K562 (cell line): Measurements from ENCODE around the gene PPP4C. TPM values are rescaled to one million over a fixed set of nuclear protein-coding genes. Genes with fewer than 3 reads are reported as not detected.

Experiments
- ATAC-seq: fragments of 200-7000 bp; cut with Tn5 transposase; 3 replicates; pipeline ENCODE4 v1.9.1; 2020; ENCODE audit warnings: moderate library complexity
- BruUV-seq: library from RNA; stranded (reverse); fragments of 400-500 nt; replicated peaks from 2 replicates; lab custom pipeline; 2021; lab: Mats Ljungman, UMichigan
- CTCF ChIA-PET: fragments of 300-600 bp; formaldehyde crosslinking; extraction: SDS; loops from one replicate; lab custom pipeline; 2021; ENCODE audit warnings: low intra/inter-chr PET ratio; lab: Yijun Ruan, JAX
- POLR2A ChIA-PET: fragments of 300-600, 350-650 bp; sonication (Branson Sonifier 250); formaldehyde crosslinking; extraction: SDS; loops from one replicate; lab custom pipeline; 2021; ENCODE audit warnings: antibody characterized with exemption, inconsistent platforms; lab: Yijun Ruan, JAX
- DNase-seq, 4 experiments: peaks; one replicate each; pipeline versions ENCODE4 v3.0.0 to v3.0.0-alpha.2; 2011 to 2018; ENCODE audit warnings: low spot score in 3 of 4, mixed read lengths in 3 of 4; ENCODE audit errors: extremely low read depth in 1 of 4
- FAIRE-seq: peaks from 2 replicates; lab custom pipeline; 2011; peaks lifted over from hg19 to GRCh38; lab: Jason Lieb, UNC
- H2AFZ ChIP-seq: 2 replicates; pipeline ENCODE4 v1.6.0; 2011; ENCODE audit warnings: low read depth, low read length, control low read depth, inconsistent platforms
- H3K27ac ChIP-seq: fragments of 200-600 bp; 3 replicates; pipeline ENCODE4 v1.8.0; 2011; ENCODE audit warnings: low read depth, mild to moderate bottlenecking, control low read depth, inconsistent platforms, low read length, moderate library complexity, mixed read lengths; ENCODE audit errors: extremely low read depth
- H3K27me3 ChIP-seq, 2 experiments: fragments of 300-600 bp in 1 of 2; 2 replicates in 1 of 2; 3 replicates in 1 of 2; pipeline versions ENCODE4 v1.6.0 to v1.8.0; 2011; ENCODE audit warnings: inconsistent platforms in 2 of 2, low read length in 2 of 2, mild to moderate bottlenecking in 1 of 2, mixed read lengths in 1 of 2, moderate library complexity in 1 of 2; ENCODE audit not compliant: control insufficient read depth in 2 of 2, insufficient read depth in 2 of 2
- H3K36me3 ChIP-seq: fragments of 300-600 bp; 3 replicates; pipeline ENCODE4 v1.8.0; 2011; ENCODE audit warnings: mild to moderate bottlenecking, low read length, inconsistent platforms; ENCODE audit not compliant: control insufficient read depth, insufficient read depth
- H3K4me1 ChIP-seq, 2 experiments: fragments of 200-600 bp in 1 of 2; replicated peaks in 1 of 2; 2 replicates in 1 of 2; 3 replicates in 1 of 2; pipeline versions ENCODE4 v1.5.1 to v1.8.0; 2011; ENCODE audit warnings: inconsistent platforms in 2 of 2, low read length in 2 of 2, mild to moderate bottlenecking in 1 of 2, mixed read lengths in 1 of 2, moderate library complexity in 1 of 2; ENCODE audit not compliant: control insufficient read depth in 2 of 2, insufficient read depth in 2 of 2
- H3K4me2 ChIP-seq: 2 replicates; pipeline ENCODE4 v1.6.1; 2011; ENCODE audit warnings: low read length, control low read depth, inconsistent platforms, mixed read lengths; ENCODE audit not compliant: insufficient read depth
- H3K4me3 ChIP-seq: fragments of 200-600 bp; sonication (generic), shearing (Covaris generic); 2 replicates; pipeline ENCODE4 v1.5.1; 2016; ENCODE audit warnings: control low read depth, inconsistent platforms
- H3K79me2 ChIP-seq: fragments of 200-600 bp; 3 replicates; pipeline ENCODE4 v1.8.0; 2011; ENCODE audit warnings: low read length, inconsistent platforms; ENCODE audit not compliant: control insufficient read depth, insufficient read depth
- H3K9ac ChIP-seq, 2 experiments: 2 replicates each; pipeline versions ENCODE4 v1.6.0 to v1.6.1; 2011; ENCODE audit warnings: low read depth in 2 of 2, low read length in 2 of 2, control low read depth in 1 of 2, inconsistent platforms in 1 of 2, mild to moderate bottlenecking in 1 of 2, mixed read lengths in 1 of 2; ENCODE audit not compliant: insufficient read depth in 1 of 2
- H3K9me1 ChIP-seq: one replicate; pipeline ENCODE4 v1.6.0; 2011; ENCODE audit warnings: inconsistent platforms, mild to moderate bottlenecking, low read length, moderate library complexity; ENCODE audit not compliant: control insufficient read depth, insufficient read depth
- H3K9me3 ChIP-seq: replicated peaks from 2 replicates; pipeline ENCODE4 v1.5.1; 2011; ENCODE audit warnings: low read depth, low read length, inconsistent platforms; ENCODE audit not compliant: control insufficient read depth, insufficient read depth
- H4K20me1 ChIP-seq: replicated peaks from 2 replicates; pipeline ENCODE4 v1.6.1; 2011; ENCODE audit warnings: low read length, inconsistent platforms, mixed read lengths; ENCODE audit not compliant: control insufficient read depth, insufficient read depth
- EZH2 ChIP-seq: IDR thresholded peaks from 2 replicates; pipeline ENCODE4 v1.6.1; 2012; ENCODE audit warnings: low read depth, mild to moderate bottlenecking, inconsistent platforms, low read length, borderline replicate concordance
- HLTF ChIP-seq: fragments of 450-650 bp; IDR thresholded peaks from 2 replicates; pipeline ENCODE4 v1.6.1; 2016
- KAT7 ChIP-seq: sonication (generic); formaldehyde crosslinking; IDR thresholded peaks from 2 replicates; pipeline ENCODE4 v1.8.0; 2022; ENCODE audit warnings: missing genetic modification reagents, mild to moderate bottlenecking, borderline replicate concordance
- KAT8 ChIP-seq: fragments of 450-650 bp; IDR thresholded peaks from 2 replicates; pipeline ENCODE4 v1.6.1; 2016; ENCODE audit warnings: low read depth, mild to moderate bottlenecking
- RBM14 ChIP-seq: fragments of 200-400 bp; formaldehyde crosslinking; IDR thresholded peaks from 2 replicates; pipeline ENCODE4 v1.6.1; 2018; ENCODE audit warnings: low read depth, mild to moderate bottlenecking, low read length, moderate library complexity, borderline replicate concordance; ENCODE audit not compliant: insufficient read depth
- ZNF354B ChIP-seq: fragments of 250-450 bp; sonication (Bioruptor Pico); IDR thresholded peaks from 2 replicates; pipeline ENCODE4 v1.4.0; 2020
- WGBS: fragments of 100-300 bp; shearing (Covaris generic); methylation state at CpG from one replicate; pipeline ENCODE4 v1.1.6; 2016; ENCODE audit warnings: low coverage, mixed read lengths; ENCODE audit not compliant: insufficient coverage; ENCODE audit errors: missing lambda C conversion rate; 5-methylcytosine and 5-hydroxymethylcytosine counted together
- in situ Hi-C: fragments of 300-500 bp; cut with MboI; formaldehyde crosslinking; loops from 4 replicates; pipeline ENCODE4 v1.15.0; 2018; ENCODE audit warnings: inconsistent platforms, mixed read lengths
- intact Hi-C: fragments of 100-400 bp; cut with micrococcal nuclease; formaldehyde crosslinking; loops from 2 replicates; pipeline ENCODE4 v1.14.2; 2022
- polyA plus RNA-seq, 8 experiments: library from polyadenylated mRNA; depleted of rRNA in 4 of 8; stranded (reverse) in 5 of 8; unstranded in 3 of 8; fragments of >200 nt; fragmentation: Nextera tagmentation in 2 of 8; fragmentation: Illumina TruSeq in 1 of 8; extraction: Ambion mirVana in 2 of 8; extraction: Trizol in 1 of 8; gene quantifications; 2 replicates each; pipeline versions ENCODE4 v1.2.1 to v1.2.3, GENCODE V29; 2011 to 2014; ENCODE audit warnings: inconsistent platforms in 1 of 8, missing spikeins in 1 of 8
- total RNA-seq, 7 experiments: library from RNA; depleted of rRNA in 6 of 7; stranded (reverse); fragments of >200 nt in 6 of 7; fragmentation: Illumina TruSeq in 2 of 7; extraction: Trizol in 2 of 7; gene quantifications; 2 replicates each; pipeline versions ENCODE4 v1.2.1 to v1.2.3, GENCODE V29; 2011 to 2021; ENCODE audit warnings: low replicate concordance in 1 of 7
- TF ChIP-seq, protein P1 (sequence below): fragments of 250-450 bp; sonication (Bioruptor Pico); IDR thresholded peaks from 2 replicates; pipeline ENCODE4 v1.4.0; 2020; ENCODE audit warnings: mild to moderate bottlenecking
- TF ChIP-seq, protein P2 (sequence below): fragments of 250-450 bp; sonication (Bioruptor Pico); IDR thresholded peaks from 2 replicates; pipeline ENCODE4 v1.5.0; 2021

PPP4C gene
- total and polyA plus RNA-seq, 9 of the 15 experiments (the other 6 are each of a cell fraction or from before 2014, with no cell fraction given) = 3.5 to 183 (median 131) TPM

DNA sequence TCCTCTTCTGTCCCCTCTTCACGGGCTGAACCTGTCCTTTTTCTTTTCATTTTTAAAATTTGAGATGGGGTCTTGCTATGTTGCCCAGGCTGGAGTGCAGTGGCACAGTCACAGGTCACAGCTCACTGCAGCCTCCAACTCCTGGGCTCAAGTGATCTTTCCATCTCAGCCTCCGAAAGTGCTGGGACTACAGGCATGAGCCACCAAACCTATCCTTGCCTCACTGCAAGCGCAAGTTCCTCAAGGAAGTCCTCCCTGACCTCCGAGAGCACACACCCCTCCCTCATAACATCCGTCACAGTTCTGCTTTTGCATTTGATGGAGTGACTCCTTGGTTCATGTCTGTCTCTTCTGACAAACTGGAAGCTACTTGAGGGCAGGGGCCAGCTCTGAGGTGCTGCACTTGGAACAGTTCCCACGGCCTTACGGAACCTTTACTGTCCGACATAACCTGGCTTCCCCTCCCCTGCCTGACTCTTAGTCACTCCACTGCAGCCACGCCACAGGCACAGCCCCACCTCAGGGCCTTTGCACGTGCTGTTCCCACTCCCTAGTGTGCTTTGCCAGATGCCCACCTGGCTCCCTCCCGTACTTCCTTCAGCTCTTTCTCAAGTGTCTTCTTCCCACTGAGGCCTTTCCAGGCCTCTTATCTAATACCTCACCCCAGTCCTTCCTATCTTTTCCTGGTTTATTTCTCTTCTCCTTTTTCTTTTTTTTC lies 11.5 kb downstream of the PPP4C start:
- CTCF ChIA-PET = no interaction called here
- H3K9me3 ChIP-seq = no peaks in the 10 kb centered on the region
- peaks cover 3% of the 10 kb centered on the region; the same call in 1 of the 3 replicates for H3K79me2 ChIP-seq
- in situ Hi-C loops = no loop called here
- POLR2A ChIA-PET = interaction anchor here (1.3 kb wide), 1 partner anchor 35 kb away, joined by 3 read pairs; a partner anchor contains a TSS
- no peak overlapping the region for H3K4me3 ChIP-seq
- no peak overlapping the region for H2AFZ ChIP-seq
- H3K9me1 ChIP-seq = no peaks in the 10 kb centered on the region
- intact Hi-C loops = no loop called here
- 81% methylated on average over 11 of the region's 11 CpGs for WGBS
- ATAC-seq (no peak), DNase-seq (peak in 1 of 4 experiments; percentile 20), FAIRE-seq (no peak)
- no TSS peak for BruUV-seq
- no peaks in the 10 kb centered on the region for H3K27me3 ChIP-seq
- no peak overlapping the region for H3K4me2 ChIP-seq
- no peak overlapping the region for H3K9ac ChIP-seq
- H3K4me1 ChIP-seq = peaks cover 11 to 52% of the 10 kb centered on the region in 2 experiments; a peak in 4 of 5 replicates
- H3K36me3 ChIP-seq = peaks cover 44% of the 10 kb centered on the region; the same call in 2 of the 3 replicates
- H3K27ac ChIP-seq = no peak overlapping the region
- no peaks in the 10 kb centered on the region for H4K20me1 ChIP-seq
- TF ChIP-seq, protein P1, sequence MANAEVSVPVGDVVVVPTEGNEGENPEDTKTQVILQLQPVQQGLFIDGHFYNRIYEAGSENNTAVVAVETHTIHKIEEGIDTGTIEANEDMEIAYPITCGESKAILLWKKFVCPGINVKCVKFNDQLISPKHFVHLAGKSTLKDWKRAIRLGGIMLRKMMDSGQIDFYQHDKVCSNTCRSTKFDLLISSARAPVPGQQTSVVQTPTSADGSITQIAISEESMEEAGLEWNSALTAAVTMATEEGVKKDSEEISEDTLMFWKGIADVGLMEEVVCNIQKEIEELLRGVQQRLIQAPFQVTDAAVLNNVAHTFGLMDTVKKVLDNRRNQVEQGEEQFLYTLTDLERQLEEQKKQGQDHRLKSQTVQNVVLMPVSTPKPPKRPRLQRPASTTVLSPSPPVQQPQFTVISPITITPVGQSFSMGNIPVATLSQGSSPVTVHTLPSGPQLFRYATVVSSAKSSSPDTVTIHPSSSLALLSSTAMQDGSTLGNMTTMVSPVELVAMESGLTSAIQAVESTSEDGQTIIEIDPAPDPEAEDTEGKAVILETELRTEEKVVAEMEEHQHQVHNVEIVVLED (CRISPR knock-in tag) = no peak
- TF ChIP-seq KAT8 = no peak
- TF ChIP-seq EZH2 = no peak
- TF ChIP-seq RBM14 = no peak
- TF ChIP-seq, protein P2, sequence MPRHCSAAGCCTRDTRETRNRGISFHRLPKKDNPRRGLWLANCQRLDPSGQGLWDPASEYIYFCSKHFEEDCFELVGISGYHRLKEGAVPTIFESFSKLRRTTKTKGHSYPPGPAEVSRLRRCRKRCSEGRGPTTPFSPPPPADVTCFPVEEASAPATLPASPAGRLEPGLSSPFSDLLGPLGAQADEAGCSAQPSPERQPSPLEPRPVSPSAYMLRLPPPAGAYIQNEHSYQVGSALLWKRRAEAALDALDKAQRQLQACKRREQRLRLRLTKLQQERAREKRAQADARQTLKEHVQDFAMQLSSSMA = no peak
- no peak for TF ChIP-seq KAT7
- no peak for TF ChIP-seq ZNF354B
- TF ChIP-seq HLTF = no peak
